Non-pigmented ciliary epithelial cell (primary cell): ENCODE data around the gene PPP2R5E.
A peak's percentile ranks its signal among the peaks of the same experiment; 100 is the strongest.

Experiments
- DNase-seq: peaks from one replicate; pipeline ENCODE4 v3.0.0-alpha.2; 2010; ENCODE audit warnings: low read depth

PPP2R5E gene

DNA sequence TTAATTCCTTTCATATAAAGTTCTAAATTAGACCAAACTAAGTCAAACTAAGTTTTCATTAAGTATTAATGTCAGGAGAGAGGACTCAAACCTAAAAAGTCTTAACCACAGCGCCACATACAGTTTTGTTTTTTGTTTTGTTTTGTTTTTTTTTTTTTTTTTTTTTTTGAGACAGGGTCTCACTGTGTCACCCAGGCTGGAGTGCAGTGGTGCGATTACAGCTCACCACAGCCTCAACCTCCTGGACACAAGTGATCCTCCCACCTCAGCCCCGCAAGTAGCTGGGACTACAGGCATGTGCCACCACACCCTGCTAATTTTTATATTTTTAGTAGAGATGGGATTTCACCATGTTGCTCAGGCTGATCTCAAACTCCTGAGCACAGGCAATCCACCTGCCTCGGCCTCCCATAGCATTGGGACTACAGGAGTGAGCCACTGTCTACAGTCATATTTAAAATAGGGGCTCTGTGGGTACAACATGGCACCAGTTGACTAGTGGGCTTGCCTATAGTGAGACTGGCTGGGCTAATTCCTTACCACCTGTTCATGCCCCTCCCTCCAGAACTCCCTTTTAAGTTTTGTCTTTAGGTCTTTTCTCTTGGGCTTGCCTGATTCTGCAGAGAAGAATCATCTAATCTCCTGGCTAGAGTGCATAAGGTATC, 110.2 kb downstream of the PPP2R5E start:
- no peak for DNase-seq

DNA sequence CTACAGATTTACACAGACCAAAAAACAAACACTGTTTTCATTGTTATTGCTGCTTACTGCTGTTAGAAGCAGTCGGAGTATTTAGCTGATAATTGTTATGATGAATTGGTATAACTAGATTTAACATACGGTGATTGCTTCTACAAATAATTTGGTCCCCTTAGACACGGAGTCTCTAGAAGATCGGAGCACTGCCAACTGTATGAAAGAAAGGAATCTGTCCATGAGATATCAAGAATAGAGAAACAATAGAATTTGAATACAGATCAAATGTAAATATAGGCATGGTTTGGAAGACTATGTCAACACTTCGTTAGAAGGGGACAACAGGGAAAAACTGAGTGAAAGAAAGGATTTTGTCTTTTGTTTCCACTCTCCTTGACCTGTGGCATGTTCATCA, 110.9 kb downstream of the PPP2R5E start:
- DNase-seq: no peak

DNA sequence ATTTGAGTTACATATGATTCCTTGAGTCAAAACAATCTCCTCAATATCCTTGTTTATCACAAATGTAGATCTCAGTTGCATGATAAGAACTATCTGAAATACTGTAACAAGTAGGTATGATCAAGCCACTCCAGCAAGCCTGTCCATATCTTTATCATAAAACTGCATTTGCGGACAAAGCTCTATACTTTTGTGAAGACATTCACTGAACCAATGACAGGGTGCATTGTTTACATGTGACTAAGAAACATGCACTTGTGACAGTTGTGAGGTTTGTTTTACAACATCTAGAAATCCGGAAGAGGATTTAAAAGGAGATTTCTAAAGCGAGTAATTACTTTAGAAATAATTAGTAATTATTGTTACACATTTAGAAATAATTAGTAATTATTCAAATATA, 111.7 kb downstream of the PPP2R5E start:
- DNase-seq: no peak

DNA sequence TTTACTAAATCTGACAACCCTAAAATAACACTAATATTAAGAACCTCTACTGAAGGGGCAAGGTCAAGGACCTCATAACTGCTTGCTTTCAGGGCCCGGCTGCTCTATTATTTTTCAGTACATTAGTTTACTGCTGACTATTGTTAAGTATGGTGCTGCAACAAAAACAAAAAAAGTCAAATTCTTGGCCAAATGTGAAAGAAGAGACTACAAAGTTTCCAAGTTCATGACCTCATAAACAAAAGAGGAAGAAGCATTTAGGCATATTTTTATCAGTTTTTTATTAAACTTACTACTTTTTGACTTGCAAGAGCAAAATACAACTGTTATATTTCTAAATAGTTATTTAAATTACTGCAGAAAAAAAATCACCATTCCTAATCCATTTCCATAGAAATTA, 114.7 kb downstream of the PPP2R5E start:
- DNase-seq: no peak

DNA sequence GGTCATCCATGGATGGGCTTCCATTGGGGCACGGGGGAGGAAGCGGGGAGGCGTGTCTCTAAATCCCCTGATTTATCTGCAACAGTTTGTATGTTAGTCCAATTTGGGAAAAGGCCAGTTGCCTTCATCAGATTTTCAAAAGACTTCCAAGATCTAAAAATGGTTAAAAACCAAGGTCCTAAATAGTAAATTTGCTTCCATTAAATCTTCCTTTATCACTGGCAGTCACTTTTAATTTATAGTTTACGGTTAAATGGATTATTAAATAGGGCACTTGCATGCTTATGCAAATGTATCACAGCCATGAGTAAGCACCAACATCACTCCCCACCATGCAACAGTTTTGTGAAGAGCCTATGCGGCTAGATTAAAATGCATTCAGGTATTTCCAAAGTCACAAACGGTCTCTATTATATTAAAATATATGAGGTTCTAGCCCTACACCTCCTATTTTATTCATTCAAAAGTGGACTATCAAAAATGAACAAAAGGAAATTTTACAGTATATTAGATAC, 116.3 kb downstream of the PPP2R5E start:
- DNase-seq: no peak

DNA sequence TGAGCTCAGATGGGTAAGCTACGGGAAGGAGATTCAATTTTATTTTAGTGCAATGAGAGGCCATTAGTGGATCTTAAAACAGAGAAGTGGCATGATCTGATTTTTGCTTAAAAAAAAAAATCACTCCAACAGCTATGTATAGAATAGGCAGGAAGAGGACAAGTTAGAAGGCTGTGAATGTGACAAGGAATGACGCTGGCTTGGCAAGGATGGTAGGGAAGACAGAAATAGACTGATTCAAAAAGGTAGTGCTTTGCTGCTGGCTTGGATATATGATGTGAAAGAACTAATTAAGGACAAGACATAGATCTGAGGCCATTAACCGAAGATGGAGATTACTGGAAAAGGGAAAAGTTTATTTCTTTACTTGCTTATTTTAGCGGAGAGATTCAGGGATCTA, 119.3 kb downstream of the PPP2R5E start:
- no peak for DNase-seq

DNA sequence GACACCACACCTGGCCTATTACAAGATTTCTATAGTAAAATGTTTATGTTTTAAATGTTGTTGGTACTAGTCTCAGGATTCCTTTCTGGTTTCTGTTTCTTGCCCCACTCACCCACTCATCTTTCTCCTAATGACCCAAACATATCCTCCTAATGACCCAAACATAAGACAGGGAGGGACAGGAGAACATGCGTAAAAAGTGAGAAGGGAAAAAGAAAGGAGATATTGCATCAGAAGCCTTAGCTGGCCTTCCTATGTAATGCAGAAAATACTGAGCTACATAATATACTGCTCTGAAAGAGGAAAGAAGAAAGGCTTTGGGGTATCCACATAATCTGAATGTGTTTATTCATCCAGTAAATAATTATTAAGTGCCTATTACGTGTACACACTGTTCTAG, 119.8 kb downstream of the PPP2R5E start:
- no peak for DNase-seq

DNA sequence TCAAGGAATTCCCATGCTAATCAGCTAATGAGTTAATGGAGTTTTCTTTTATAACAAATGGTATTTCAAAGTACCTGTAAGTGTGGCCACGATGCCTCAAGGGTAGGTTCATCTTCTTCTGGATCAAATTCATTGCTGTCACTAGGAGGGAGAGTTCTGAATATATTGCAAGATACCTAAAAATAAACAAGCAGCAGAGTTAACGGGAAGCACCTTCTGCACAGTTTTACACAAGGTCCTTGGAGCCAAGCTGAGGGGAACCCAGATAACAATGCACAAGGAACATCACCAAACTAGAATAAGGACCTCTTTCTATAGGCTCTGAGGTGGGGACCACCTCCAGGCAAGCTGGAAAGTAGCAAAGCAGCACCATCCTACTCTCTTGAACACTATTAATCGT, 121.3 kb downstream of the PPP2R5E start:
- no peak for DNase-seq

DNA sequence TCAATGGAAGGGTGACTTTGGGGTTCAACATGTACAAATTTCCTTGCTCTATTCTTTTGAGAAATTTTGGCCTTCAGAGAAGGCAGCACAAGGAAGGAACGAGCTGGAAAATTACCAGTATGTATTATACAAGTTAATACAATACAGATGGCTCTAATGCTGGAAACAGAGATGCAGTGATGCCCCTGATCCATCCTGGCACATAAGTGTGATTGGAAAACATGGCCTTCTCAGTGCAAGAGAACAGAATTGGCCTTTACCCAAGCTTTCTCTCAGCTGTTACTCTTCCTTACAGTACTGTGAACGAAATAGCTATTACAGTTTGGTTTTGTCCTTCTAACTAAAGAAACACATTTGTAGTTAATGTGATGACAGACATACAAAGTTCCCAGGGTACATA, 122.0 kb downstream of the PPP2R5E start:
- DNase-seq: no peak

DNA sequence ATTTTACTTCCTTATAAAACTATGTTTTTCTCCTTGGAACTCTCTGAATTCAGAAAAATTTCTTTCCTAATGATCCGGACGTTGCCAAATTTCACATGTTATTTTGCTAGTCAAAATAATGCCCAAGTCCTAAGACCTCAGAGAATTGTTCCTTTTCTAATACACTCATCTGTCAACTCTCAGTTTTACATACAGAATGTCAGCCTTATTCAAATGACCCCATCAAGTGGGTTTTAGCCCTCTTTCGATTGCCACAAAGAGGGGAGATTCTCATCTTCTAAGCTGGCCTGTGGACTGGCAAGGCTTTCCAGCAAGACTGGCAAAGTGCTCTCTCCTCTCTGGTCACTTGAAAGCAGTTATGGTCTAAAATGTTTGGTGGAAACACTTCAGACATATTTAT, 125.2 kb downstream of the PPP2R5E start:
- DNase-seq: no peak

DNA sequence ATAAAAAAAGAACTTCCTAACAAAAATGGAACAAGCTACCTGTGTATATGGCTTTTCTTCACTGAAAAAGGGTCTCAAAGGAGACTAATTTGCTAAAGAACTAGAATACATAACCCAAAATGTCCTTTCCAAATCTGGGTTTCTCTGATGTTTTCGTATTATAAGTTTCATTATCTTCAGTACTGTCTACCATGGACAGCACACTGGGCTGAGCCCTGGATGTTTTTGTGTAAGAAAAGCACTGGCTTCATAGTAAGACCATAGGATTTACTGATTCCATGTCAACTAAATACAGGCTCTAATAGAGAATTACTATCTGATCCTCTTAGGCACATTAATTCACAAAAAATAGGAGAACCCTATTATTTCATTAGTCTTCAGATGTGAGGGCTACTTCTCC, 130.2 kb downstream of the PPP2R5E start:
- no peak for DNase-seq

DNA sequence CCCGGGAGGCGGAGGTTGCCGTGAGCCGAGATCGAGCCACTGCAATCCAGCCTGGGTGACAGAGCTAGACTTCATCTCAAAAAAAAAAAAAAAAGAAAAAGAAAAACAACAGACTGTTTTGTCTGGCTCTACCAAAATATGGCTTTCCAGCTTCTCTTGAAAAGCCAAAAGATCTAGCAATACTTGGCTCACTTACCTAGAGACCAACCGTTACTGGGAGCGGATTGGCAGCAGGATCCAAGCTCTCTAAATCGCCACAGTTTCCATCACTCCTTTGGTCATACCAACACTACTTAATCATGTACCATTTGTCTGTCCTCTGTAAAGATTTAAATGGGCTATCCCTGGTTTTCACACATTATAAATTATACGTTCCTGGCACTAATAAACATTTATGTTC, 136.8 kb downstream of the PPP2R5E start:
- no peak for DNase-seq

DNA sequence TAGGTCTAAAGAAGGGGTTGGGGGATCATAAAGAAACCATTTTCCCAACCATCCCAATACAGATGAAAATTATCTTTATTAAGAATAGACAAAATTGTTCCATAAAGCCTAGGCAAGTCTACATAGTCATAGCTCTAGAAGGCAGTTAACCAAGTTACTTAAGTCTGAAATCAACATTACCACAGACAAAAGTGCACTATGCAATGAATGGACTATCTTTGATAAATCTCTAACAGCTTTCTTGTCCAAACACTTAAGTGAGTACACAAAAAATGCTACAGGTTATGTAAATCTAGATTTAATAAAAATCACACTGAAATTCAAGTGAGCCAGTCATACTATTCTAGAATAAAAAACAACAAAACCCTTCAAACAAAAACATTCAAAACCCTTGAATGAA, 137.5 kb downstream of the PPP2R5E start:
- no peak for DNase-seq

DNA sequence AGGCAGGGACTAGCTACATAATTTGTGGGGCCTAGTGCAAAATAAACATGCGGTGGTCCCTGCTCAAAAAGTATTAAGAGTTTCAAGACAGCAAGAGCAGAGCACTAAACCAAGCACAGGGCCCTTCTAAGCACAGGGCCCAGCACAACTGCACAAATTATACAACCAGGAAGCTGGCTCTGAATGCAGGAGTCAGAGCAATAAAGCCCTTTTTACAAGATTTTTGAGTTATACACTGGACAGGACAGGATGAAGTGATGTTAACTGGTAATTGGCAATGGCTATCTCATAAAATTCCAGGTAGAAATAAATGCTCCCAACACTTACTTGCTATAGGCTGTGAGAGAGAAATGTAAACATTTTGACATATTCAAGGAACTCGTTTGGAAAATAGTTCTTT, 138.3 kb downstream of the PPP2R5E start:
- no peak for DNase-seq

DNA sequence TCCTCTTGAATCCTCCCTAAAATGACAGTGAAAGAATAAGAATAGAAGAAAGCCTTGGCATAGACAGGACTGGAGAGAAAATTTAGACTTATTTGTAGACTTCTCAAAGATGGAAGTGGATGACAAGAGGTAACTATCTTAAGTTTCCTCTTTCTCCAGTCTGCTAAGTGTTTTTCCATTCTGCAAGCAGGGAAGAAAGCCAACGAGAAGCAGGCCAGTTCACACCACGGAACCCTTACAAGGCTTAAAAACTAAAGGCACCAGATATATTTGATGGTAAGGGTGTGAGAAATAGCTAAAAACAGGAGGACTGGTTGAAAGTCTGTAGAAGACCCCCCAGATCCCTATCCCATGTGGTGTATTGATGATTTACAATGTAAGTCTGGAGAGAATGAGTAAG, 141.5 kb downstream of the PPP2R5E start:
- DNase-seq: no peak

DNA sequence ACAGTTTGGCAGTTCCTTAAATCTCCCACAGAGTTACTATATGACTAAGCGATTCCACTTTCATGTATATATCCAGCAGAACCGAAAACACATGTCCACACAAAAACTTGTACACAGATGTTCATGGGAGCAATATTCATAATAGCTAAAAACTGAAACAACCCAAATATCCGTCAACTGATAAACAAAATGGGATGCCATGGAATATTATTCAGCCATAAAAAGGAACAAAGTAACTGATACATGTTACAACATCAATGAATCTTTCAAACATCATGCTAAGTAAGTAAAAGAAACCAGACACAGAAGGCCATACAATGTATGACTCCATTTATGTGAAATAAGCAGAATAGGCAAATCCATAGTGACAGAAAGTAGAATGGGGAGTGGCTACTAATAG, 144.2 kb downstream of the PPP2R5E start:
- no peak for DNase-seq

DNA sequence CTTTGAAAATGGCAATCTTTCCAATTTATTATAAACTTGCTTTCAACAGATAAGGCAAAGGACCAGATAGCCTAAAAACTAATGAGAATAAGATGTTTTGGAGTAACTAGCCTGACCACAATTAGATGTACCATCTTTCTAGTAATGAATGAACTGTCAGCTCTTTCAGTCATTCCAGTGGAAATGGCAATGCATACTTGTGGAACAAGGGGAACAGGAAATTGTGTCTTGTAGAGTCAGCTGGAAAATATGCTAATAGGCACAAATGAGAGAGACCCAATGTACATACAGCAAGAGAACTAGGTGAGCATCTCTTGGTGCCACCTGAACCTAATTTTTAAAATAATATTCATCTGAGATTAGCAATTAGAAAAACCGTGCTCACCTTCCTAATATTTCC, 148.3 kb downstream of the PPP2R5E start:
- no peak for DNase-seq

DNA sequence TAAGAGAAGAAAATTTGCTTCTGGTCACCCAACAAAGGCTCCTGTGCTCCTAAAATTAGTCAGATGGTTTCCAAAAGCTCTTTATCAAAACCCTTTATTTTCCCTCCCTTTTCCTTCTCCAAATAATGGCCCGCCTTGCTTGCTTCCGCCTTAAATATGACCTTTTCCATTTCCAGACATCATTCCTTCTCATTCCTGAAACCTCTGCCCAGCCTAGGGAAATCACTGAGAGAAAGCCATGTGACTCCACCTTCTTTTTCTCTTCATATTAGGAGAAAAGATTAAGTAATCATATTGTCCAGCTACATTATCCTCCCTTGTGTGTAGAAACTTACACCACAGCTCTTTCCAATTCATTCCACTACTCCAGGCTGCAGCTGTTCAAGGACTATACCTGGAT, 148.7 kb downstream of the PPP2R5E start:
- no peak for DNase-seq

DNA sequence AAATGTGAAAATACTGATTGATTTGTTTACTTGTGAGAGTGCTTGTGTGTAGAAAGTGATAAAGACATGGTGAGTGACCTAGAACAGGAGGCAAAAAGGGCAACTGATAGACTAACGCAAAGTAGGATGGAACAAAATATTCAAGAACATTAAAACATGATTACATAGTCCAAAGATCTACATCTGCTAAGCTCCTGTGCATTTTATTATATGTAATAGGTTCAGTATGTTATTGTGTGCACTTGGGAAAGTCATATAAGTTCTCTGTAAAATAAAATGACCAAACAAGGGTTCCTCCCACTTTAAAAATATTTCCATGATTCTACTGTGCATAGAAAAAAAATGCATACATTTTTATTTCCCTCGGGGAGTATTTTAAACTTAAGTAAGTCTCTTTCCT, 150.2 kb downstream of the PPP2R5E start:
- no peak for DNase-seq

DNA sequence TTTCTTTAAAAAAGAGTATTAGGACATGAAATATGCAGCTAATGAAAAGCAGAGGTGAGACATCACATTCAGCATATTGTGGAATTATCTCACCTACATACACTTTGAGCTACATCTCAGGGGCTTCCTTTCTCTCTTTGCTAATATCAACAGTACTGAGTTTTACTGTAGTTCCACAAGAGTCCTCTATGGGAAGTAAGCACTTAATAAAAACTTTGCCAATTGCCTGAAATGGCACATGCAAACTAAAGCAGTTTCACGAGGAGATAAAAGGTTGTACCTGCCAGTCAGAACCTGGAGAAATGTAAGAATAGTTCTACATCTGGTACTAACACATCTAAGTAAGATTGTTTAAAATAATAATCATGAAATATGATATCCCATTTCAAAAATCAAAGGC, 150.9 kb downstream of the PPP2R5E start:
- no peak for DNase-seq

DNA sequence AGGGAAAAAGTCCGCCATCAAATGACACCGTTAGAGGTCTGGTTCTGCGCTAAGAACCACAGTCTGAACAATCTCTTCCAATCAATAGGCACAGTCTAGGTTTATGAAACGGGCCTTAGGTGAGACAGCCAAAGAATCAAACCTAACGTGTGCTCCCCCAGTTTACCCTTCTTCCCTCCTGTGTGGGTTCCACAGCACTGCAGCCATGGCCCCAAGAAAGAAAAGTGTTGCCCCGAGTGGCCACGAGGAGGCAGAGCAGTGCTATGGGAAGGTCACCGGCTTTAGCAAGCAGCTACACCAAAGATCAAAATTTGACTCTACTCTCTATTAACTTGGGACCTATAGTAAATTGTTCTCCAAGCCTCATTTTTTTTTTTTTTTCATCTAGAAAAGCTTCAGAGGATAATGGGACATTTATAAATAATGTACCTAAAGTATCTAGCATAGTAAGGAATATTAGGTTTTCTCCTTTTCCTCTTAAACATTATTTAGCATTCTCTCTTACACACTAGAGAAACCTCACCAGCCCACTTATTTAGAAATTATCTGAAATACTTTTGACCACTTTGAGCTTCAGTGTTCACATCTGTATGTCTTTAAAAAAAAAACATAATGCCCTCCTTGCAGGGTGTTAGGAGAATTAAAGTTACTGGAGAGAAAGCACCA, 154.3 kb downstream of the PPP2R5E start:
- peak; percentile 24 for DNase-seq

DNA sequence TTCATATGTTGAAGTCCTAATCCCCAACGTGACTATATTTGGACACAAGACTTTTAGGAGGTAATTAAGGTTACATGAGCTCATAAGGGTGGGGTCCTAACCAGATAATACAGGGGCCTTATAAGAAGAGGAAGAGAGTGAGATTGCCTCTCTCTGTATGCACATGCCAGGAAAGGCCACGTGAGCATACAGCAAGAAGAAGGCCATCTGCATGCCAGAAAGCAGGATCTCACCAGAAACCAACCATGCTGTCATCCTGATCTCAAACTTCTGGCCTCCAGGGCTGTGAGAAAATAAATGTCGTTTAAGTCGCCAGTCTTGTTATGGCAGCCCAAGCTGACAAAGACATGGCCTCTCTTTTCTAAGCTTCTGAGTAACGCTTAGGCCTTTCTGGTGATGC, 155.5 kb downstream of the PPP2R5E start:
- DNase-seq: no peak

DNA sequence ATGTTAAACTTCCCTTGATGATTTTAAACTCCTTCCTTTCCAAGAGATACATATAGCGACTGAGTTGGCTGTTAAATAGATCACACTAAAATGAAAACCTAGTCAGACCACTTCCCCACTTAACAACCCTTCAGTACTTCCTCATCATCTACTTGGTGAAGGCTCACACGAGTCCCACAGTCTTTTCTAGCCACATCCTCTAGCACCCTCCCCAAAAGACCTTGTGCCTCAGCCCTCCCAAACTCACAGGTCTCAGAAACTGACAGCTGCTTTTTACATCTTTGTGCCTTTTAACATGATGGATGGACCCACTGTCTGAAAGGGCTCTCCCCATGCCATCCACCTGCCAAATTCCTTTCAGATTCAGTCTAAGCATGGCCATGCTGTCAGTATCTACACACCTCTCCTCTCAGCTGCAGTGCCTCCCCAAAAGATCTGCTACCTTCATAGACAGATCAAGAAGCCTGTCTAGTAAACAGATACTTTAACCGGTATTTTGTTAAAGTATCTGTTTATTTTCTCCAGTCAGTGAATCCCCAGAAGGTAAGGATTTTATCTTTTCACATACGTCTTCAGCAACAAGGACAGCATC, 159.3 kb downstream of the PPP2R5E start:
- DNase-seq: no peak

DNA sequence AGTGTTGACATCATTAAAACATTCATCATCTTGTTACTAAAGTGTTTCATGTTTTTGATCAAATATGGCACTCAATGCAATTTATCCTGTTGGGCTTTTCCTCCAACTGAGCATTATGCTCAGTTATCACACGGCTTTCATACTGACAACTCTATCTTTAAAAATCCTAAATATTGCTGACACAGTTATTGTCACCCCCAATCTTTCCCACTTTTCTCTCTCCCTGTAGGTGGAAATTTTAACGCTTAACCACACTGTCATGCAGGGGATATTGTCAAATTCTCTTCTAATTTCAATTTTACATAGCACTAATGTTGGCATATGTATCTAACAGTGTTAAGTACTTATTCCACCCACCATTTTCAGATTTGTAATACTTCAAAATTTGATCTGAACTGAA, 164.7 kb downstream of the PPP2R5E start:
- no peak for DNase-seq
